Right atrium auricular region (tissue), 2 donors: ENCODE results near the gene POU2AF3. TPM values are rescaled to one million over a fixed set of nuclear protein-coding genes. Genes with fewer than 3 reads are reported as not detected.

ENCODE experiments used
- DNase-seq: peaks from one replicate; pipeline ENCODE4 v3.0.0-alpha.2; 2019; ENCODE audit warnings: low spot score
- H3K27ac ChIP-seq, 2 donors: fragments of 200-600 bp; sonication (generic); 1 replicate in 1 of 2; 2 replicates in 1 of 2; pipeline ENCODE4 v1.5.1; 2016 to 2019
- H3K27me3 ChIP-seq, 2 donors: fragments of 200-600 bp; sonication (generic); one replicate each; pipeline versions ENCODE4 v1.5.1 to v1.6.0; 2017 to 2019
- H3K36me3 ChIP-seq: fragments of 200-600 bp; sonication (generic); one replicate; pipeline ENCODE4 v1.5.1; 2016
- H3K4me1 ChIP-seq, 2 donors: fragments of 200-600 bp; sonication (generic); one replicate each; pipeline versions ENCODE4 v1.5.1 to v1.6.0; 2017 to 2019
- H3K4me3 ChIP-seq, 2 donors: fragments of 200-600 bp; sonication (generic); 1 replicate in 1 of 2; 2 replicates in 1 of 2; pipeline ENCODE4 v1.5.1; 2017 to 2019; ENCODE audit warnings: mild to moderate bottlenecking in 1 of 2, moderate library complexity in 1 of 2
- H3K9me3 ChIP-seq, 2 donors: fragments of 200-600 bp; sonication (generic); one replicate each; pipeline ENCODE4 v1.5.1; 2019
- microRNA-seq, 2 donors: library from miRNA; unstranded; fragments of <30 nt; microRNA quantifications; one replicate each; pipeline ENCODE4, GENCODE V29; 2016 to 2017; ENCODE audit warnings: borderline number of aligned reads in 2 of 2, borderline replicate concordance in 1 of 2
- total RNA-seq, 2 donors: library from RNA; depleted of rRNA; stranded (reverse); fragments of >200 nt; gene quantifications; one replicate each; pipeline ENCODE4 v1.1.0, GENCODE V29; 2016
- TF ChIP-seq, protein P1 (sequence below), 2 donors: fragments of 200-600 bp; sonication (generic); IDR thresholded peaks; one replicate each; pipeline ENCODE4 v1.5.1; 2019; ENCODE audit warnings: antibody characterized with exemption in 2 of 2

POU2AF3 gene
- total RNA-seq, 2 donors from 2014 or later = 0.47 TPM; not detected in 1

GRCh38 chr11:111356660-111357048, 58.3 kb downstream of the POU2AF3 start:
- TF ChIP-seq, protein P1, sequence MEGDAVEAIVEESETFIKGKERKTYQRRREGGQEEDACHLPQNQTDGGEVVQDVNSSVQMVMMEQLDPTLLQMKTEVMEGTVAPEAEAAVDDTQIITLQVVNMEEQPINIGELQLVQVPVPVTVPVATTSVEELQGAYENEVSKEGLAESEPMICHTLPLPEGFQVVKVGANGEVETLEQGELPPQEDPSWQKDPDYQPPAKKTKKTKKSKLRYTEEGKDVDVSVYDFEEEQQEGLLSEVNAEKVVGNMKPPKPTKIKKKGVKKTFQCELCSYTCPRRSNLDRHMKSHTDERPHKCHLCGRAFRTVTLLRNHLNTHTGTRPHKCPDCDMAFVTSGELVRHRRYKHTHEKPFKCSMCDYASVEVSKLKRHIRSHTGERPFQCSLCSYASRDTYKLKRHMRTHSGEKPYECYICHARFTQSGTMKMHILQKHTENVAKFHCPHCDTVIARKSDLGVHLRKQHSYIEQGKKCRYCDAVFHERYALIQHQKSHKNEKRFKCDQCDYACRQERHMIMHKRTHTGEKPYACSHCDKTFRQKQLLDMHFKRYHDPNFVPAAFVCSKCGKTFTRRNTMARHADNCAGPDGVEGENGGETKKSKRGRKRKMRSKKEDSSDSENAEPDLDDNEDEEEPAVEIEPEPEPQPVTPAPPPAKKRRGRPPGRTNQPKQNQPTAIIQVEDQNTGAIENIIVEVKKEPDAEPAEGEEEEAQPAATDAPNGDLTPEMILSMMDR (IDR thresholded peaks at IDR 0.05) = no peak
- Histone ChIP-seq H3K36me3 (no peaks in the 10 kb centered on the region), H3K9me3 (no peaks in the 10 kb centered on the region), H3K27ac (no peak overlapping the region), H3K4me3 (no peak overlapping the region), H3K27me3 (no peaks in the 10 kb centered on the region), H3K4me1 (no peaks in the 10 kb centered on the region)
- no peak for DNase-seq

- no peak overlapping the region for H3K4me3 ChIP-seq
- H3K27me3 ChIP-seq = no peaks in the 10 kb centered on the region
- TF ChIP-seq, protein P1 (IDR thresholded peaks at IDR 0.05) = no peak
- no peaks in the 10 kb centered on the region for H3K9me3 ChIP-seq
- DNase-seq = no peak
- H3K4me1 ChIP-seq = no peaks in the 10 kb centered on the region
- H3K27ac ChIP-seq = no peak overlapping the region
- no peaks in the 10 kb centered on the region for H3K36me3 ChIP-seq
These were observed 59.0 kb downstream of the POU2AF3 start for GRCh38 chr11:111357150-111358037.

Small RNA genes lying within 50 kb of the gene (microRNA-seq; reads per million reads assigned to microRNA genes)
- gene MIR4491 = 0 reads per million in 2 donors

Other genes starting within 250 kb of the POU2AF3 start
- gene POU2AF2, start 52.8 kb upstream of the POU2AF3 start, total RNA-seq = not detected
- gene POU2AF1, start 80.7 kb downstream of the POU2AF3 start, total RNA-seq = 1 to 10 TPM in 1 of 2 donors, under 1 TPM in 1; 0.11 to 1.6 TPM
- gene BTG4, start 213.8 kb downstream of the POU2AF3 start, total RNA-seq = not detected
- not detected for gene HOATZ, start 216.2 kb downstream of the POU2AF3 start, total RNA-seq
- 10 to 100 TPM in 1 of 2 donors, 1 to 10 TPM in 1; 5.9 to 12.3 TPM for gene LAYN, start 242.2 kb downstream of the POU2AF3 start, total RNA-seq